Ovary (tissue), 9 donors: Measurements from ENCODE around the gene MID1. TPM values are rescaled to one million over a fixed set of nuclear protein-coding genes. Genes with fewer than 3 reads are reported as not detected.

ENCODE experiments used
- DNase-seq, 5 donors: peaks; one replicate each; pipeline ENCODE4 v3.0.0-alpha.2; 2019 to 2020
- H3K27ac ChIP-seq, 2 donors: fragments of 200-600 bp; one replicate each; pipeline versions ENCODE4 v1.5.1 to v1.8.0; 2019 to 2022
- H3K27me3 ChIP-seq: fragments of 200-600 bp; one replicate; pipeline ENCODE4 v1.8.0; 2022
- H3K36me3 ChIP-seq: fragments of 200-600 bp; sonication (generic); one replicate; pipeline ENCODE4 v1.5.1; 2019
- H3K4me1 ChIP-seq: one replicate; pipeline ENCODE4 v1.8.1; 2013; ENCODE audit warnings: mild to moderate bottlenecking, moderate library complexity; ENCODE audit not compliant: insufficient read depth
- H3K4me3 ChIP-seq: fragments of 200-600 bp; sonication (generic); one replicate; pipeline ENCODE4 v1.5.1; 2017
- H3K9me3 ChIP-seq, 2 donors: fragments of 200-600 bp in 1 of 2; sonication (generic) in 1 of 2; one replicate each; pipeline versions ENCODE4 v1.5.1 to v1.8.1; 2013 to 2019; ENCODE audit warnings: mild to moderate bottlenecking in 1 of 2, moderate library complexity in 1 of 2
- CTCF ChIP-seq, 3 donors: fragments of 450-650 bp in 2 of 3; fragments of 200-600 bp in 1 of 3; IDR thresholded peaks; one replicate each; pipeline versions ENCODE4 v1.5.1 to v1.8.0; 2016 to 2022; ENCODE audit warnings: antibody characterized with exemption in 3 of 3, mild to moderate bottlenecking in 1 of 3
- EP300 ChIP-seq: sonication (generic); formaldehyde crosslinking; IDR thresholded peaks from one replicate; pipeline ENCODE4 v1.6.1; 2017; ENCODE audit warnings: antibody characterized with exemption
- POLR2A ChIP-seq: fragments of 450-650 bp; IDR thresholded peaks from one replicate; pipeline ENCODE4 v1.6.1; 2017; ENCODE audit warnings: antibody characterized with exemption, mild to moderate bottlenecking, moderate library complexity
- WGBS, 3 donors: extraction: QIAGEN DNeasy Blood & Tissue Kit in 1 of 3; methylation state at CpG; one replicate each; pipeline versions ENCODE4 v1.1.5 to v1.1.7; 2013 to 2017; 5-methylcytosine and 5-hydroxymethylcytosine counted together
- intact Hi-C, 4 donors: fragments of 100-400 bp; cut with DNase I; formaldehyde crosslinking; loops; one replicate each; pipeline versions ENCODE4 v1.11.0 to v1.15.1; 2022 to 2023
- polyA plus RNA-seq, 2 donors: library from polyadenylated mRNA; stranded (reverse); fragments of 200-250 nt in 1 of 2; fragments of 350-450 nt in 1 of 2; fragmentation: Illumina TruSeq in 1 of 2; extraction: RNeasy Lipid Tissue Mini Kit (QIAGEN cat#74804) in 1 of 2; gene quantifications; one replicate each; pipeline ENCODE4 v1.2.3, GENCODE V29; 2013 to 2014
- total RNA-seq, 7 donors: library from RNA; depleted of rRNA in 2 of 7; stranded (reverse); fragments of >200 nt in 2 of 7; fragmentation: NEBNext Ultra II Directional in 3 of 7; extraction: Animal tissue kit (Norgen Biotek cat#: 25700) in 3 of 7; gene quantifications; one replicate each; pipeline versions ENCODE4 v1.1.0 to v1.2.4, GENCODE V29; 2016 to 2023
- donor health status: DM: no; HTN: no; CAD: no; lungs with moderate emphysema.
- donor health status: DM: no; HTN: no; CAD: no.
- donor health status: Bipolar disorder and iron deficiency.
- donor health status: DM: yes; HTN: yes; CAD: no.
- donor health status: DM: no; HTN: no; CAD: no.
- donor health status: DM: yes; HTN: yes; CAD: no.

MID1 gene
- total and polyA plus RNA-seq, 9 donors: 4.0 to 25.7 (median 17.0) TPM

- intact Hi-C loops: no loop called here
Observed at GRCh38 chrX:10480861-10481260, 139.5 kb downstream of the MID1 start.

GRCh38 chrX:10479508-10479907 is 140.9 kb downstream of the MID1 start:
- intact Hi-C loops: no loop called here
- DNase-seq: no peak
- peaks cover 2% of the 10 kb centered on the region for H3K4me1 ChIP-seq
- no peaks in the 10 kb centered on the region for H3K36me3 ChIP-seq
- no peaks in the 10 kb centered on the region for H3K27me3 ChIP-seq
- H3K27ac ChIP-seq: no peak overlapping the region
- no peaks in the 10 kb centered on the region for H3K9me3 ChIP-seq
- H3K4me3 ChIP-seq: no peak overlapping the region
- TF ChIP-seq CTCF (IDR thresholded peaks at IDR 0.05): no peak
- TF ChIP-seq EP300: no peak
- no peak for TF ChIP-seq POLR2A
- WGBS, 3 donors: 63 to 78% (median 74%) methylated on average over 3 of the region's 3 CpGs

More at GRCh38 chrX:10480861-10481260, 139.5 kb downstream of the MID1 start:
- H3K4me3 ChIP-seq: no peak overlapping the region
- no peak for TF ChIP-seq EP300
- no peak for TF ChIP-seq POLR2A
- TF ChIP-seq CTCF (IDR thresholded peaks at IDR 0.05): no peak
- H3K9me3 ChIP-seq: no peaks in the 10 kb centered on the region
- no peaks in the 10 kb centered on the region for H3K36me3 ChIP-seq
- H3K27me3 ChIP-seq: no peaks in the 10 kb centered on the region
- peaks cover 2% of the 10 kb centered on the region for H3K4me1 ChIP-seq
- 84 to 90% (median 89%) methylated on average over 5 of the region's 5 CpGs for WGBS, 3 donors
- no peak overlapping the region for H3K27ac ChIP-seq
- no peak for DNase-seq

GRCh38 chrX:10477525-10477924 is 142.9 kb downstream of the MID1 start:
- Histone ChIP-seq H3K9me3 (no peaks in the 10 kb centered on the region), H3K4me3 (no peak overlapping the region), H3K27me3 (no peaks in the 10 kb centered on the region), H3K4me1 (no peaks in the 10 kb centered on the region), H3K27ac (no peak overlapping the region), H3K36me3 (no peaks in the 10 kb centered on the region)
- TF ChIP-seq POLR2A: no peak
- no peak for TF ChIP-seq CTCF (IDR thresholded peaks at IDR 0.05)
- TF ChIP-seq EP300: no peak
- DNase-seq: no peak
- WGBS, 3 donors: 49 to 58% (median 50%) methylated on average over 3 of the region's 3 CpGs
- intact Hi-C loops: no loop called here

- H3K9me3 ChIP-seq: no peaks in the 10 kb centered on the region
- WGBS, 3 donors: 37 to 43% (median 38%) methylated on average over 6 of the region's 6 CpGs
- TF ChIP-seq POLR2A: no peak
- TF ChIP-seq CTCF (IDR thresholded peaks at IDR 0.05): no peak
- TF ChIP-seq EP300: no peak
- H3K4me3 ChIP-seq: no peak overlapping the region
- H3K27ac ChIP-seq: no peak overlapping the region
- DNase-seq: no peak
- intact Hi-C loops: no loop called here
- H3K36me3 ChIP-seq: no peaks in the 10 kb centered on the region
- H3K4me1 ChIP-seq: no peaks in the 10 kb centered on the region
- H3K27me3 ChIP-seq: no peaks in the 10 kb centered on the region
Observed at GRCh38 chrX:10474913-10475568, 145.3 kb downstream of the MID1 start.
